GM12891 (cell line): ENCODE measurements around the gene STC2.

Experiments used
- DNase-seq: peaks from one replicate; pipeline ENCODE4 v3.0.0; 2011; ENCODE audit warnings: low spot score; ENCODE audit not compliant: insufficient read length
- FAIRE-seq: peaks from 2 replicates; lab custom pipeline; 2011; peaks lifted over from hg19 to GRCh38; lab: Jason Lieb, UNC
- PAX5 ChIP-seq: IDR thresholded peaks from 2 replicates; pipeline ENCODE4 v1.6.1; 2011; ENCODE audit warnings: low read length, moderate library complexity, mild to moderate bottlenecking; ENCODE audit not compliant: insufficient read depth, severe bottlenecking
- POLR2A ChIP-seq: IDR thresholded peaks from 2 replicates; pipeline ENCODE4 v1.6.1; 2011; ENCODE audit warnings: low read depth, low read length, control low read depth
- POLR2AphosphoS5 ChIP-seq: IDR thresholded peaks from 2 replicates; pipeline ENCODE4 v1.6.1; 2011; ENCODE audit warnings: low read depth, low read length, control low read depth
- POU2F2 ChIP-seq: IDR thresholded peaks from 2 replicates; pipeline ENCODE4 v1.6.1; 2011; ENCODE audit warnings: low read depth, mild to moderate bottlenecking, control low read depth, low read length, moderate library complexity
- SPI1 ChIP-seq: IDR thresholded peaks from 2 replicates; pipeline ENCODE4 v1.6.1; 2011; ENCODE audit warnings: low read depth, low read length, control low read depth
- TAF1 ChIP-seq: IDR thresholded peaks from 2 replicates; pipeline ENCODE4 v1.6.1; 2011; ENCODE audit warnings: low read depth, low read length, control low read depth

STC2 gene

GRCh38 chr5:173340984-173341383 lies 12.8 kb upstream of the STC2 start:
- FAIRE-seq (no peak), DNase-seq (no peak)
- TF ChIP-seq PAX5 (no peak), SPI1 (no peak), POLR2A (no peak), POLR2AphosphoS5 (no peak), POU2F2 (no peak), TAF1 (no peak)

- TF ChIP-seq POLR2A (no peak), SPI1 (no peak), TAF1 (no peak), POLR2AphosphoS5 (no peak), PAX5 (no peak), POU2F2 (no peak)
- DNase-seq (no peak), FAIRE-seq (no peak)
Observed at GRCh38 chr5:173340451-173340850, 12.2 kb upstream of the STC2 start.

- DNase-seq = no peak
- TF ChIP-seq SPI1 = no peak
- no peak for TF ChIP-seq POLR2A
- no peak for TF ChIP-seq POLR2AphosphoS5
- no peak for TF ChIP-seq POU2F2
- no peak for TF ChIP-seq PAX5
- TF ChIP-seq TAF1 = no peak
- no peak for FAIRE-seq
Observed at GRCh38 chr5:173339286-173339685, 11.1 kb upstream of the STC2 start.

- FAIRE-seq (no peak), DNase-seq (no peak)
- TF ChIP-seq POU2F2 = no peak
- no peak for TF ChIP-seq PAX5
- TF ChIP-seq POLR2A = no peak
- TF ChIP-seq SPI1 = no peak
- TF ChIP-seq POLR2AphosphoS5 = no peak
- no peak for TF ChIP-seq TAF1
Observed at GRCh38 chr5:173338380-173339015, 10.3 kb upstream of the STC2 start.

GRCh38 chr5:173334808-173335207 lies 6.6 kb upstream of the STC2 start:
- FAIRE-seq (no peak), DNase-seq (no peak)
- TF ChIP-seq POU2F2 = no peak
- no peak for TF ChIP-seq PAX5
- no peak for TF ChIP-seq POLR2AphosphoS5
- no peak for TF ChIP-seq TAF1
- no peak for TF ChIP-seq POLR2A
- TF ChIP-seq SPI1 = no peak

- TF ChIP-seq POLR2AphosphoS5 (no peak), POLR2A (no peak), POU2F2 (no peak), SPI1 (no peak), PAX5 (no peak), TAF1 (no peak)
- DNase-seq = no peak
- no peak for FAIRE-seq
Observed at GRCh38 chr5:173333925-173334661, 5.9 kb upstream of the STC2 start.

- peak; percentile 69 for DNase-seq
- FAIRE-seq = peak; percentile 94
- TF ChIP-seq POU2F2 = 0 out of 2 replicates have a peak, but pooled peaks have one; percentile 26
- no peak for TF ChIP-seq PAX5
- TF ChIP-seq TAF1 = no peak
- no peak for TF ChIP-seq SPI1
Observed at GRCh38 chr5:173331956-173332479, 3.8 kb upstream of the STC2 start.

- DNase-seq (no peak), FAIRE-seq (no peak)
- TF ChIP-seq POLR2A (no peak), POU2F2 (no peak), SPI1 (no peak), TAF1 (no peak), POLR2AphosphoS5 (no peak), PAX5 (no peak)
Observed at GRCh38 chr5:173331287-173331686, 3.1 kb upstream of the STC2 start.
